ENCODE data around the gene CBX7.

DNA sequence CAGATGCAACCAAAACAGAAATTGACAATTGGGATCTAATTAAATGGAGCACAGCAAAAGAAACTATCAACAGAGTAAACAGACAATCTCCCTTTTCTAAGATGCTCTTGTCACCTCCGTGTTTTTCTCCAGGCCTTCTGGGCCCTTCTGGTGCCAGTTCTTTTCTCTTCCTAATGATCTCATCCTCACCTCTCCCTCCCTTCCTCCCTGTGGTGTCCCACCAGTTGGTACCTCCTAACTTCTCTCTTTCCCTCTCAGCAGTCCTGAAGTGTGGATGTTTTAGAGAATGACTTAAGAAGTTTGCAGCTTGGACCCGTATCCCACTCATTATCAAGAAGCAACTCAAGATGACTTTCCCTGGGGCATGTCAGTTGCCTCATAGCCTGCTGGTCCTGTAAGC is 49.0 kb downstream of the CBX7 start:
- TF ChIP-seq EZH2 (IDR thresholded peaks at IDR 0.05; ENCODE audit: insufficient read depth, poor library complexity, severe bottlenecking), result no peak
- no peak for TF ChIP-seq EZH2phosphoT487 (IDR thresholded peaks at IDR 0.05; ENCODE audit: insufficient read depth, low read depth)
